Ramos (cell line): ENCODE measurements around the gene MFSD2B.
"Not testable (repeated sequence)": the region's sequence is repeated elsewhere in the genome, so short reads cannot be mapped to it uniquely, and the experiment has no call there.

Experiments used
- in situ Hi-C: fragments of 300-500 bp; cut with MboI; formaldehyde crosslinking; loops from one replicate; pipeline ENCODE4 v1.14.3; 2022; ENCODE audit warnings: low sequenced_read_pairs; ENCODE audit not compliant: unreplicated experiment

Gene MFSD2B

GRCh38 chr2:24017711-24018110, 7.8 kb downstream of the MFSD2B start:
- in situ Hi-C loops, result no loop called here

DNA sequence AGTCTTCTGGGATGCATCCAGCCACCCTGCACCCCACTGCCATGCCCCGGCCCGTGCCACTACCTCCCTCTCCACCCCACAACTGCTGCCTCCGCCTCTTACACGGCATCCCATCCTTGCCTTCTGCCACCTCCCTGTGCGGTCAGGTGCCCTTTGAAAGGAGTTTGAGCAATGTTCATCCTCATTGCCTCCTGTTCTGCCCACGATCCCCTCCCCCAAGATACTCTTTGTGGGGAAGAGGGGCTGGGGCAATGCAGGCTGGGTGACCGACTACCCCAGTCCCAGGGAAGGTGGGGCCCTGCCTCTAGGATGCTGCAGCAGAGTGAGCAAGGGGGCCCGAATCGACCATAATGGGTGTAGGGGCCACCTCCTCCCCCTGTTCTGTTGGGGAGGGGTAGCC, 8.4 kb downstream of the MFSD2B start:
- in situ Hi-C loops, result no loop called here

- in situ Hi-C loops, result no loop called here
These were observed 9.8 kb downstream of the MFSD2B start for GRCh38 chr2:24019729-24020128.

GRCh38 chr2:24020244-24020643, 10.4 kb downstream of the MFSD2B start:
- in situ Hi-C loops, result no loop called here

- in situ Hi-C loops, result no loop called here
These were observed 11.5 kb downstream of the MFSD2B start for GRCh38 chr2:24021122-24021998.

GRCh38 chr2:24022324-24022974, 12.6 kb downstream of the MFSD2B start:
- in situ Hi-C loops, result no loop called here

DNA sequence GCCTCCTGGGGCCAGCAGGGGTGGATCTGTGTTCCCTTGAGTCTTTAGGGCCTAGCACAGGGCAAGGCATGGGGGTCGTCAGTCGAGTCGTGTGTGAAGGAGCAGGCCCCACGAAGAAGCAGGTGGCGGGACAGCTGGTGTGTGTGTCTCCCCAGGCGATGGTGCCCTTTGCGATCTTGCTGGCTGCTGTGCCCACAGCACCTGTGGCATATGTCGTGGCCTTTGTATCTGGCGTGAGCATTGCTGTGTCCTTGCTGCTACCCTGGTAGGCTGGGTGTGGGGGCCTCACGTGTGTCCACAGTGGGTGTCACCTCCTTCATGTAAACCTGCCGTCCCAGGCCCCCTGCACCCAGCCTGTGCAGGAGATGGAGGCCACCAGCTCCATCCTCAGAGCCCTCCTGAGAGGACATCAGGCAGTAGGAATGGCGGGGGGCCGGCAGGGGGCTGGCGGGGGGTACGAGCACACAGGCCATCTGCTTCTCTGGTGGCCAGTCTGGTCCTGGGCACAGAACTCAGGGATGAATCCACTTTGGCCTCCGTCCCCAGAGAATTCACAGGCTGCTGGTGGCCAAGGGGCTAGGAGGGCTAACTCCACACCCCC, 13.2 kb downstream of the MFSD2B start:
- in situ Hi-C loops, result no loop called here

DNA sequence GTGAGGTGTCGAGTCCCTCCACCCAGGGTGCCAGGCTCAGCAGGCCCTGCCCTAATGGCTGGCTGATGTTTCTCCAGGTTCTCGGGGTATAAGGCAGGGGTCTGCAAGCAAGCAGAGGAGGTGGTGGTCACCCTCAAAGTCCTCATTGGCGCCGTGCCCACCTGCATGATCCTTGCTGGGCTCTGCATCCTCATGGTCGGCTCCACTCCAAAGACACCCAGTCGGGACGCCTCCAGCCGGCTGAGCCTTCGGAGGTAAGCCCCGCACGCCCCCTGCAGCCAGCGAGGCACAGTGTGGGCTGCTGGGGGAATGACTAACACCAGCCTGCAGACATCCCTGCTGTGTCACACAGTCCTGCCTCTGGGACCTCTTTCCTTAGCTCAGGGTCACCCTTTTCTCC, 14.1 kb downstream of the MFSD2B start:
- in situ Hi-C loops, result no loop called here

GRCh38 chr2:24024996-24025663, 15.2 kb downstream of the MFSD2B start:
- in situ Hi-C loops, result no loop called here

DNA sequence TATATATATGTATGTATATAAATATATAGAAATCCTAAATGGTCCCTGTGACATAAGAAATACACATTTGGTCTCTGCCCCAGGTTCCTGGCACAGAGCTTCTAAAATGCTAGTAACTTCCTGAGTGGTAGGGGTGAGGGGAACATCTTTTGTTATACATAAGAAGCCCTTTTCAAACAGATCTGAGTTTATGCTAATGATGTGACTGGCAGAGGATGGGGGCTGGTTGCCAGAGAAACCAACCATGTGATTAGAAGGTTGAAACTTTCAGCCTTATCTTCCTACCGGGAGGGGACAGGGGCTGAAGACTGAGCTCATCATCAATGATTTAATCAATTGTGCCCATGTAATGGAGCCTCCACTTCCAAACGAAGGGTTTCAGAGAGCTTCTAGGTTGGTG, 16.3 kb downstream of the MFSD2B start:
- in situ Hi-C loops, result no loop called here

DNA sequence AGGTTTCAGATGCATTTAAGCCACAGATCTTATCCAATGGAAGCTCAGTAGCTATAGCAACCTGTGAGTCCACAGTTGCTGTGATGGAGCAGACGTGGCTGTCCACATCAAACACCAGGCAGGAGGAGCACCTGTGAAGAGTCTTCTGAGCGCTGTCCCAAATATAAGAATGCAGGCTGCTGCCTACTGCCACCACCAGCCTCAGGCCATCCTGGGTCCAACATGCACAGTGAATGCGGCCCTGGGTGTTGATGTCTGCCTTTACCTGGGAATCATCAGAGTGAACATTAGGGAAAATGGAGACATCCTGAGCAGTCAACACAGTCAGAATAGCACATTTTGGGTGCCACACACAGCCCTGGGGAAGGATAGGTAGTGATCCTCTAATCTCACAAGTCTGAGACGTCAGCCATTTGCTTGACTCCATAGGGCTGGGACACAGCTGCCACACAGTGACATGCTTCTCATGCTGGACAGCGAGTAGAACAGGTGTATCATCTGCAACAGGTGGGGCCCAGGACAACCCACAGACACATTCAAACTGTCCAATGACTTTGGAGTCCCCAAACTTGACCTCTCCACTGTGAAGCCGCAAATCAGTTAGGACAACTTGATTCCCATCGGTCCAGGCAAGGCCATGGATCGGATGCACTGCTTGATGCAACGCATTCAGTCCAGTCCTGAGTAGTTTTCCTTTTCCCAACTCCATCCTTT, 29.1 kb downstream of the MFSD2B start:
- in situ Hi-C loops, result no loop called here

DNA sequence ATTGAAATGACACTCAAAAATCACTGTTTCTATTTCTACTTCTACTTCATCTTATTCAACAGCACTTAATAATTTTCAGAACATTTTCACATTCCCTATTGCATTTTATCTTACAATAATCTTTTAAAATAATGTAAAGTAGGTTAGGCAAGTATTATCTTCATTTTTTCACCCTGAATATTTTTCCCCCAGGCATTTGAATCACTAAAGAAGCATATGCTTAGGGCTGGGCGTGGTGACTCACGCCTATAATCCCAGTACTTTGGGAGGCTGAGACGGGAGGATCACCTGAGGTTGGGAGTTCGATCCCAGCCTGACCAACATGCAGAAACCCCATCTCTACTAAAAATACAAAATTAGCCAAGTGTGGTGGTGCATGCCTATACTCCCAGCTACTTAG, 30.6 kb downstream of the MFSD2B start:
- in situ Hi-C loops, result no loop called here

GRCh38 chr2:24043133-24043532, 33.2 kb downstream of the MFSD2B start:
- in situ Hi-C loops, result not testable (repeated sequence)

DNA sequence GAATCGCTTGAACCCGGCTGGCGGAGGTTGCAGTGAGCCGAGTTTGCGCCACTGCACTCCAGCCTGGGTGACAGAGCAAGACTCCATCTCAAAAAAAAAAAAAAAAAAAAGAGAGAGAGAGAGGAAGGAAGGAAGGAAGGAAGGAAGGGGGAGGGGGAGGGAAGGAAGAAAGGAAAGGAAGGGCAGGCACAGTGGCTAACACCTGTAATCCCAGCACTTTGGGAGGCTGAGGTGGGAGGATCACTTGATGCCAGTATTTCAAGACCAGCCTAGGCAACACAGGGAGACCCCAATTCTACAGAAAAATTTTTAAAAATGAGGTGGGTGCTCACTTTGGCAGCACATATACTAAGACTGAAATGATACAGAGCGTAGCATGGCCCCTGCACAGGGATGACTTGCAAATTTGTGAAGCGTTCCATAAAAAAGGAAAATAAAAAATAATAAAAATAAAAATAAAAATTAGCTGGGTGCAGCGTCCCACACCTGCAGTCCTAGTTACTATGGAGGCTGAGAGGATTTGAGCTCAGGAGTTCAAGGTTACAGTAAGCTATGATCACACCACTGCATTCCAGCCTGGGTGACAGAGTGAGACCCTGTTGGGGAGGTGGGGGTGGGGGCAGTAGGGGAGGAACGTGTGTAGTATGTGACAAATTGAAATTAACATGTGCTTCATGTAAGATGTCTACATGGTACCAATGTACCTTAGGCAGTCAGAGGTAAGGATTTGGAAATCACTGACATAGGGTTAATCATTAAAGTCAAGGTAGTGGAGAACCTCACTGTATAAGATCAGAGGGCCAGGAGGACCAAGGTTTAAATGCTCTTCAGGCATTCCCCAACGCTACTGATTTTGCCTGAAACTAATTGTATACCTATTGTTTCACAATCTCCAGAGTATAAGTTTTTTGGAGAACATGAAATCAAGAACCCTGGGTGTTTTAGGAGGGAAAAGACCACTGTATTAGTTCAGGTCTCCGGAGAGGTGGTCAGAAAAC, 35.9 kb downstream of the MFSD2B start:
- in situ Hi-C loops, result no loop called here

DNA sequence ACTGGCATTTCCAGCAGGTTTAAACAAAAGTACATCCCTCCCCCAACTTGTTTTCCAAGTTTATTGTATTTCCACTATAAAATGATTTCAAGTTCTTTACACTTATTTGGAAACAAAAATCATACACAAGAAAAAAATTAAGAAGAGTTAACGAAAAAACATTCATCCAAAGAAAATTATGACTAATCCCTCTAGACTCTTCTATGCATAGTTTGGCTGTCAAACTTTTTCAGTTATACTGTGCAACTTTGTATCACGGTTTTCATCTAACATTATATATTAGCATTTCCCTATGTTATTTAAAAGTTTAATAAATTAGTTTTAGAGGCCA, 36.7 kb downstream of the MFSD2B start:
- in situ Hi-C loops, result no loop called here

DNA sequence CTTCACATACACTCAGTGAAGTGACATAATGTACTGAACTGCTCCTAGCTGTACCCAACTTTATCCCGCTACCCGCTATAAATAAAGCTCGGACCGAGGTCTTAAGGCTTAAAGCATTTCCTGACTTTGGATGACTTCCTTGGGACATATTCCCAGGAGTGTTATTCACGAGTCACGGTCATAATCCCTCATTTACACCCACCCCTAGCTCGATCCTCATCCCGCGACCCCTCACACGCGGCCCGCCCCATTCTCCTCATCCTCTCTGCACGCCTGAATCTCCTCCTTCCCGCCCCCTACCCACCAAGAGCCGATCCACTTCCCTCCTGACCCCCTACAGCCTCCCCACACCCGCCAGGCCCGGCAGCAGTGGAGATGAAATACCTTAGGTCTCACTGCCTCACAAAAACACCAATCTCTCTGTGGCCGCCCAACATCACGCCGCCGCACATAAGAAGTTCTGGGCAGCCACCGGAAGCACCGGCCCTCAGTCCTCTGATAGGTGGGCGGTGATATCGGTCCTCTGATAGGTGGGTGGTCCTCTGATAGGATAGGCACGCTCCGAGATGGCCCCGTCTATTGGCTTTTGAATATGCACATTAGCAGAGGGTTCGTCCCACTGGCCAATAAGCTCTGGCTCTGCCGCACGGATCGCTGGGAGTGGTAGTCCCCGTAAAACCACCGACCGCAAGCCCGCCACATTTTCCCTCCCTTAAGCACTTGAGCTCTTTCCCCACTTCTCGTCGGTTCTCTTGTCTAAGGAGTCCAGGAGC, 37.2 kb downstream of the MFSD2B start, which contains the start of gene WDCP:
TSS of gene WDCP (minus strand) at position 462 of the 773 bp plus-strand sequence. CDS start 7,897 bp downstream, outside the sequence.
- in situ Hi-C loops, result no loop called here

DNA sequence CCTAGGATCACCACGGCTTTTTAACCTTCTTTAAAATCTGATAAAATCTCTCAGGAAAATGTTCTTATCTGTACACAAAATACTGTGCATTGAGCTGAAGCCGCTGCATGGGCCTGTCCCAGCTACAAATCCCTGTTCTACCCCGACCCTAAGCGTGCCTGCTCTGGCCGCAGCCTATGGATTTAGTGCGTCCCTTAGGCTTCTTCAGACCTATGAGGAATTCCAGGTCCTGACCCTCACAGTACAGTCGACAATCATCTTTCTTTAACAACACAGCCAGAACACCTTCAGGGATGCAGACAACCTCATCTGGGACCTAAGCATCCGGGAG, 37.8 kb downstream of the MFSD2B start:
- in situ Hi-C loops, result no loop called here

DNA sequence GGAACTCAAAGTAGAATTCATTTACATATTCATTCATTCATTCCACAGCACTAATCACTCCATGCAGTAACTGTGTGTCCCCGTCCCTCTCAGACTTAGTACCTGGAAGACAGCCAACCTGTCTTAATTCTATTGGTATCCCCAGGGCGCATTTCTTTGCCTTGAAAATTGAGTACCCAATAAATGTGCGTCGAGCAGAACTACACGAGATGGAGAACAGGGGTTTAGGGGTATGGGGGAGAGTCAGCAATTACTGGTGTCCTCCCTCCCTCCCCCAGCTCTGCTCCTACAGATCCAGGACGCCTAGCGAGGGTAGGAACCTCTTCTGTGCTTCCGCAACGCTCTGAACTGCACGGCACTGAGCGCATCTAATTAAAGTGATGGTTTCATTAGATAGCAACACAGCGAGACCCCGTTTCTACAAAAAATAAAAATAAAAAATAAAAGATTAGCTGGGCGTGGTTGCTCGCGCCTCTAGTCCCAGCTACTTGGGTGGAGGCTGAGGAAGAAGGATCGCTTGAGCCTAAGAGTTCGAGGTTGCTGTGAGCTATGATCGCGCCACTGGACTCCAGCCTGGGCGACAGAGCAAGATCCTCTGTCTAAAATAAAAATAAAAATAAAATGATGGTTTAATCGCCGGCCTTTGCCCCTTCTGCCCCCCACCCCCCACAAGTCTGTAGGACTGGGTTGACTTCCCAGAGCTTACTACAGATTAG, 39.0 kb downstream of the MFSD2B start:
- in situ Hi-C loops, result no loop called here
